Hippocampal formation (tissue), 2 donors: ENCODE results near the gene SPON1.
A peak's percentile ranks its signal among the peaks of the same experiment; 100 is the strongest.
"Not testable (repeated sequence)": the region's sequence is repeated elsewhere in the genome, so short reads cannot be mapped to it uniquely, and the experiment has no call there.

Experiments used
- DNase-seq, 2 donors: peaks; one replicate each; lab custom pipeline; 2025; lab: John Stamatoyannopoulos, UW

SPON1 gene

DNA sequence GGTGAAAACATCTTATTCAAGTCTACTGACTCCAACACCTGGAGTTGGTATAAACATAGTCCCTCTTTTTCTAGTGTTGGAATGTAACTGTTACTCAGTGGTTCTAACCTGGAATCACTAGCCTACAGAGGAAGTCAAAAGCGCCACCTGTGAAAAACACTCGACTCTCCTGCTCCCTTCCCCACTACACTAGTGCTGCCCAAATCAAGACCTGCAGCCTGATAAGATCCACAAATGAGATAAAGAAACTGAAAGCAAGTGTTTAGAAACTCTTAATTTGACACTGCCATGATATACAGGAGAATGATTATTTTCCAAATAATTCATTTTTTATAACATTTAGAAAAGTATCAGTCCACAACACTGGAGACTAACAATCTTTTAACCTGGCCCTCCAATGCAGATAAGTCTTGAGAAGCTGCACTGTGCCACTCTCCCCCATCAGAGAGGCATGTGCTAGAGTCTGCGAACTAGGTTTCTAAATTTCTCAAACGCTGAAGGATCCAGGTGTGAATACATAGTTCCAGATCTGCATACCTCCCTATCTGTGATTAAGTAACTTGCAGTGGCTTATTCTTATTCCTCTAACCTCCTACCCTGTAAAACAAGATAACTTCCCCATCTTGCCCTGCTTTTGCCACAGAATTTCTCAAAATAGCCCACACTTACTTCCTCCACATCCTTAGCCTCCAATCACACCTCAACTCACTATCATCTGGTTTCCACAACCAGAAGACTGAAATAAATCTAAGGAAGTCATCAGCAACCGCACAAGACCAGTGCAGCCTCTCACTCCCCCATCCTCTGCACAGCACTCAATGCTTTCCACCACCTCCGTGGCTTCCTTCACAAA, 308.4 kb downstream of the SPON1 start:
- peak in 1 of 2 donors; percentile 28 for DNase-seq

DNA sequence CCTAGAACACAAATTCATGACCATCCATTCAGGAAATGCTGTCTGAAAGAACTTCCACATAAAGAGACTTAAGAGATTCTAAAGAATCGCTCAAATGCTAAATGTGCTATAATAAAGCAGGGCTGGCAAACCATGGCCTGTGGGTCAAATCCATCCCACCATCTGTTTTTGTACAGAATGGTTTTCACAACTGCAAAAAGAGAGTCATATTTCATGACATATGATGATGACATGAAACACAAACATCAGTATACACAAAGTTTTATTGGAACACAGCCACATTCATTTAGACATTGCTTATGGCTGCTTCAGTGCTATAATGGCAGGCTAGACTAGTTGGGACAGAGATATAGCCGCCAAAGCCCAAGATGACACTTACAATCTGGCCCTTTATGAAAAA, 311.4 kb downstream of the SPON1 start:
- no peak for DNase-seq

DNA sequence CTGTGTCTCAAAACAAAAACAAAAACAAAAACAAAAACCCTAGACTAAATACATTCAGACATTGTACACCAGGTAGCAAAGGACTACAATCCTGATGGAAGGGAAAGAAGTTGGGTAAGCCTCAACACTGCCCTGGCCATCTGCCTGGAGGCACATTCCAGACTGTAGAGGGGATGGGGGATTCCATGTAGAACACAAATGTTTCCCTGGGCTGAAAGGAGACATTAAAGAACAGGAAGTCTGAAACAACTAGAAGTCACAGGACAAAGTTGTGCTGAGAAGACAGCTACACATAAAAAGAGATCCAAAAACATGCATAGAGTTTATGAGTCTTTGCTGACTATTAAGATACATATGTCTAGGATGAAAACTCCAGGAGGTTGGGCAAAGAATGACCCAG, 312.6 kb downstream of the SPON1 start:
- no peak for DNase-seq

DNA sequence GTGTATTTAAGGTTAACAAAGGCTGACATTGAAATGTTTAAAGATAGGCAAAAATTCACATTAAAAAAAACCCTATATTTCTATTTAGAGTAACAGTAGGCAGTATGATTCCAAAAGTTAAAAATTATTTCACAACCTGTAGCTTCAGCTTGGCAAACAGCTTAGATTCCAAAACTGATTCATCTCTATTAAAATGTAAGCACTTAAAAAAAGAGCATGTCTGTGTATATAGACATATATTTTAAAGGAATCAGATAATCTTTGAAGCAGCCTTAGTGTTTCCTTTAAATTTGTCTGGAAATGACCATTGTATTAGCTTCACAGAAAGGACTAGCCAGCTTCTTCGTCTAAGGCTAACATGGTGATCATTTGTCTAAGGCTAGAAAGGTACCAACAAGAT, 316.3 kb downstream of the SPON1 start:
- not testable (repeated sequence) for DNase-seq

DNA sequence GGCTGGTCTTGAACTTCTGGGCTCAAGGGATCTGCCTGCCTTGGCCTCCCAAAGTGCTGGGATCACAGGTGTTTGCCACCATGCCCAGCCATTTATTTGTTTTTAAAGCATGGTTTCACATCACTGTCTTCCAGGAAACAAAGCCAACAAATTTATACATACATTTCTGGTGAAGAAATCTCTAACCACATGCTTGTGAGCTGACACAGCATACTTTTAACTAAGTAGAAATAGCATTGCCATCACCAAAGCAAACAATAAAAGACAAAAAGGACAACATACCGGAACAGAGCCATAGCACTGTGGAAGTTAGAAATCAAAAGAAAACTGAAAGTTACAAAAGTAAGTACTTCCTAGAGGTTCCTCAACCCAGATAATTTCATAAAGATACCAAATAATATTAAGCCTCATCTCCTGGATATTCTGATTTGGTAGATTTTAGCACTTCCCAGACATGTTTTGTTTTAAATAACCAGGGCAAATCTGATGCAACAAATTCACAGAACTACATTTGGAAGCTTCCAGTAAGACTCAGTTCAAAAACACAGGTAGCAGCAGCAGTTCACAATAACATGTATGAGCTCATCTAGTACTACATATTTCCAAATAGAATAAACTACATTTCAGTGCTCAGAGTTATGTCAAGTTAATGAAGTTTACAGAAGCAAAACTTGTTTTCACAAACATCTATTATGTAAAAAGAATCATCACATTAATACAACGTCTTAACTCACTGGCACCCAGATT, 325.8 kb downstream of the SPON1 start:
- DNase-seq = no peak

DNA sequence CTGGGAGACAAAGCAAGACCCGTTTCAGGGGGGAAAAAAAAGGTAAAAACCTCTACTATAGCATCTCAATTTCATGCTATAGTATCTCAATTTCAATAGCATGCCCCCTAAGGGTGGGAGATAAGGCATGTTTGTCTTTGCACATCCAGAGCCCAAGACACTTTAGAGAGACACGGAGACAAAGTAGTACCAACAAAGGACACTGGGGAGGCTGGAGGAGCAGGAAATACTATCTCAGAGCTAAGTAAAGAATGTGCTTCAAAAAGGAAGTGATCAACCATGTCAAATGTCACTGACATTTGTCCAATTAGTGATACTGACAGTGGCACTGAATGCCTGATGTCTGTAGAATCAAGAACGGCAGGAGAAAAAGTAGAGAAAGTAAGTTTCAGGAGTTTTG, 327.9 kb downstream of the SPON1 start:
- DNase-seq = no peak

DNA sequence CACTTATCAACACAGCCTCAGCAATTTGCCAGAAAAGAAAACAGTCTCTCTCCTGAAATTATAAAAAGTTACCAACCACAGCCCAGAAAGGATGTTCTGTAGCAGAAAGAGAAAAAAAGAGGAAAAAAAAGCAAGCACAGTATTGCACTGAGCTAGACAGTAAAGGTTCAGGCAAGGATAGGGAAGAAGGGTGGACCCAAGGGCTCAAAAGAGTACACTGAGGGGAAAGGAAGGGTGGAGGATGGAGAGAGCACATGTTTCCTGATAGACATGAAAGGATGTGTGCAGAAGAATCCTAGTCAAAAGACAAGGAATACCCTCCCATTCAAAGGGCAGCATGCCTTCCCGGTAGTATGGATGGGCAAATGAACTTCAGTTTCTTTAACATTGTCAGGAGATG, 337.4 kb downstream of the SPON1 start:
- DNase-seq = no peak

DNA sequence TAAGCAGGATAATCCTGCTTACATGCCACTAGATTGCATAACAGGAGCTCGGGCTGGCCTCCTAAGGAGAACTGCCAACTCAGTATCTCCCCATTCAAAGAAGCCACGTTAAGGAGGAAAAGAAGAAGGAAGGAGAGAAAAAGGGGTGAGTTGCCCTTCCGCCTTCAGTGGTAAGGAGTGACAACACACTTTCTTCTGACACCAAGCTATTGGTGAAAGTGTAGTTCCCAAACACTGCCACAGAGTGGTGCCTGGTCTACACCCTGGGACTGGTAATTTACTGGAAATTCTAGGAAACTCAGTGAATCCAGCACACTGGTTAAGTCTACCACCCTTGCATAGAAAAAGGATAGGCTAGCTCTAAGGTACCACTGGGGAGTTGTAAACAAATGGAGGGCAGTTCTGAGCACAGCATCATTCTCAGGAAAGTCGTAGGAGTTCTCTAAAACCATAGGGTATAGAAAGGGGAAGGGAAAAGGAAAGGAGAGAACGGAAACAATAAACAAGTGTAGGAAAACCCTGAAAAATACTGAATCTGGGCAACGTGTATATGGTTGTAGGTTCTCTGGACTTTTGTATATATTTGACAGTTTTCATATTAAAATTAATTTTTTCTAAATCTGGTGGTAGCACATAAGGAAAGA, 338.3 kb downstream of the SPON1 start:
- peak; percentile 46 to 78 for DNase-seq

DNA sequence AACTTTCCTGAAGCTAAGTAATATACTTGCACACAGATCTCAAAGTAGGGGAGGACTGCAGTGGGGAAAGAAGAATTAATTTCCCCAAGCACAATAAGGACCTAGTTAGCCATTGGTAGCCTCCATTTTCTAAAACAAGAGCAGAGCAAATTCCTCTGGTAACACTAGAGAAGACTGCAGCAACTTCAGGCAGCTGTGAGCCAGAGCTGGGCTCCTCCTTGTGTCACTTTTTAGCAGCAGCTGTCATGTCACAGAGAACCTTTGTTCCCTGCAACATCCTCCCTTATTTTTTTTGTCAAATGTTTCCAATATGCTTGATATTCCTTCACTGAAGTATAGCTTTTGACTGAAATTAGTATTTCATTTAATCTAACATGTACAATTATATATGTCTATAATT, 342.1 kb downstream of the SPON1 start:
- no peak for DNase-seq

DNA sequence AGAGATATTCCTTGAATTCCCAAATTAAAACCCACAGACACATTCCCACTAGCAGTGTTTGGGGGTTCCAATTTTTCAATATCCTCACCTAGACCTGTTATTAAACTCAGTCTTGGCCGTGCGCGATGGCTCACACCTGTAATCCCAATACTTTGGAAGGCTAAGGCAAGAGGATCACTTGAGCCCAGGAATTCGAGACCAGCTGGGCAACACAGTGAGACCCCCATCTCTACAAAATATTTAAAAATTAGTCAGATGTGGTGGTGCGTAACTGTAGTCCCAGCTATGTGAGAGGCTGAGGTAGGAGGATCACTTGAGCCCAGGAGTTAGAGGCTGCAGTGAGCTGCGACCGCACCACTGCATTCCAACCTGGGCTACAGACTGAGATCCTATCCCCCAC, 343.1 kb downstream of the SPON1 start:
- no peak for DNase-seq

DNA sequence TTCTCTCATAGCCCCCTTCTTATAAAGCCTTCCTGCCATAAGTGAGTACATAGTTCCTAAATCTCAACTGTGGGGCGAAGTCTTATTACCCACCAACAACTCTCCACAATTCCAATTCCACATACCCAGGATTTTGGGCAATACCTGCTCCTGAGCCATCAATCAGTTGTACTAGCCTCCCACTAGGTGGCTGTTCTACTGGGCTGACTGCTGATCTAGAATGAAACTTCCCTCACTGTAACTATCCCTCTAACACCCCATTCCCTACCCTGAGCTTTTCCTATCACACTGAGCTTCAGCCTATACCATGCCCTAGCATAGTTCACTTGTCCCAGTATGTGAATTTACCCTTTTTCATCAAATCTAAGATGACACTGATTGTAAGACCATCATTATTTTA, 344.0 kb downstream of the SPON1 start:
- DNase-seq = no peak

DNA sequence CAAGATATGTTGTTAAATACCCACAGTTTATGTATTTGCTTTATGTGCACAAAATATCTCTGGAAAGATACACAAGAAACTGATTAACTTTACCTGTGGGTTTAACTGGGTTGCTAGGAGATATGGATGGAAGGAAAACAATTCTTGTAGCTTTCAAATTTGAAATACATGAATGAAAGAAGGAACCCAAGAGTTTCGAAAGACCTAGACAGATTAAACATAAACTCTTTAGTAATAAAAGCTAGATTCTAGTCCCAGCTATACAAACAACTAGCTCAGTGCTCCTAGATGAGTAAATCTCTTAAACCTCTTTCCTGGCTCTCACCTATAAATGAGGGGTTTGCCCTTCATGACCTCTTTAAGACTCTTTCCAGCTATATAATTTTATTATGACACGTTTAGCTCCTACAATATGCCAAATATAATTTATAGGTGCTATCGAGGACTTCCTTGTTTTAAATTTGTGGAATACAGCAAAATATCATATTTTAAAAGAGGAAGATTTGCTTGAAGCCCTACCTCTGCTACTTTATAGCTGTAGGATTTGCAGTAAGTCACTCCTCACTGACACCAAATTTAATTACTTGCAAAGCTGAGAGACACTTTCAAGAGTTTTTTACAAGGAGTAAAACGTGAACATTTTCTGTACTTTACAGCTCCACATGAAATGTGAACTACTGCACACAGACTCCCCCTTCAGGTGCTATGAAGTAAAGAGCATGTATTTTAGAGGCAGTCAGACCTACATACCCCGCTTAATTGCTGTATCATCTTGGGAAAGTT, 345.8 kb downstream of the SPON1 start:
- DNase-seq = no peak

DNA sequence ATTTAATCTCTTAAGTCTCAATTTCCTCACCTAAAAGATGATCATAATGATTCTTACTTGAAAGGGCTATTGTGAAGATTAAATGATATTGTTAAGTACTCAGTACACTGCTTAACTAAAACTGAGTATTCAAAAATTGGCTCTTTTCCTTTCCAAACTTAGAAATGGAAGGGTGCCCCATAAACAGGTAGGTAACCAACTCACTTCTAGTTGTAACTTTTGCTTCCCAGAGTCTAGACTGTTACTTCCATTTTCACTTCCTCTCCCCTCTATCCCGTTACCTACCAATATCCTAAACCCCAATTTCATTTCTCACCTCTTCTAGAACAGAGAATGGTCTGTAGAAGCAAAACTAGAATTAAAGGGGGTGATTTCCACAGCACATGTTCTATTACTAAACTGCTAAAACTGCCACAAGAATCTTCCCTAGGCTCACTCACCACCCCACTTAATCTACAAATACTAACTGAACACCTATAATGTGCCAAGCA, 346.4 kb downstream of the SPON1 start:
- no peak for DNase-seq

DNA sequence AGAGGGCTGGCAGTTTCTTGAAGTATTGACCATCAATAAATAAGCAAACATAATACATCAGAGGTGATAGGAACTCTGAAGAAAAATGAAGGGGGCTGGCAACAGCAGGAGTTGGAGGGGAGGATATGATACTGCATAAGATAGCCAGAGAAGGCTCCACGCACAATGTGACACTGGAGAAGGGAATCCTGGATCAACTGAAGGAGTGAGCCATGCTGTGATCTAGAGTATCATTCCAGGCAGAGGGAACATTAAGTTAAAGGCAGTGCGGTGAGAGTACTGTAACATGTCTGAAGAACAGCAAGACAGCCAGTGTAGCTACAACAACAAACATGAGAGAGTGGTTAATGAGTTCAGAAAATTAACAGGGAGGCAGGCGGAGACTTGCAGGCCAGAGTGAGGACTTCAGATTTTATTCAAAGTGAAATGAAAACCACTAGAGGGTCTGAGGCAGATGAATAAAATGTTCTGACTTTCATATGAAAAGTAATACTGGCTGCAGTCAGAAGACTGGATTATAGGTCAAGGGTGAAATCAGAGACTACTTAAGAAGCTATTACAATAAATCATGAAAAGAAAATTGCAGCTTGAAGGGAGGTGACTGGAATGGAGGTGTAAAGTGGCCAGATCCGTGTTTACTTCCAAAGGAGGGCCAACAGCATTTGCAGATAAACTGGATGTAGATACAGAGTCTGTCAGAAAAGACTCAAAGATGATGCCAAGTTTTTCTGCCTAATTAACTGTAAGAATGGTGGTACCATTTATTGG, 347.1 kb downstream of the SPON1 start:
- DNase-seq = no peak

DNA sequence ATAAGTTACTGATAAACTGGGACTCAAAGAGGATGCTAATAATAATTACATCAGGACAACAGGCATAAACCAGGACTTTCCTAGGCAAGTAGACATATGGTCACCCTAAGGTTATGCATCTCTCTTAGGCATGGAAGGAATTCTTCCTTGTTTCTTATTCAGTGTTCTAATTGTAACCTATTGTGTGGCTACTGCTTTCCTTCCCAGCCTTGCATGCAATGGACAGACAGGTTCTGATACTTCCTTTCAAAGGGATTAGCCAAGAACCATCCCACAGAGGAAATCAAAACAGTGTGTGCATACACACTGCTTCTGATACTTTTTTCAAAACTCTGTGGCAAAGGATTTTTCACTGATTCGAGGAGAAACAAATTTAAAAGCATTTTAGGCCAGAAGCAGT, 348.2 kb downstream of the SPON1 start:
- DNase-seq = no peak

DNA sequence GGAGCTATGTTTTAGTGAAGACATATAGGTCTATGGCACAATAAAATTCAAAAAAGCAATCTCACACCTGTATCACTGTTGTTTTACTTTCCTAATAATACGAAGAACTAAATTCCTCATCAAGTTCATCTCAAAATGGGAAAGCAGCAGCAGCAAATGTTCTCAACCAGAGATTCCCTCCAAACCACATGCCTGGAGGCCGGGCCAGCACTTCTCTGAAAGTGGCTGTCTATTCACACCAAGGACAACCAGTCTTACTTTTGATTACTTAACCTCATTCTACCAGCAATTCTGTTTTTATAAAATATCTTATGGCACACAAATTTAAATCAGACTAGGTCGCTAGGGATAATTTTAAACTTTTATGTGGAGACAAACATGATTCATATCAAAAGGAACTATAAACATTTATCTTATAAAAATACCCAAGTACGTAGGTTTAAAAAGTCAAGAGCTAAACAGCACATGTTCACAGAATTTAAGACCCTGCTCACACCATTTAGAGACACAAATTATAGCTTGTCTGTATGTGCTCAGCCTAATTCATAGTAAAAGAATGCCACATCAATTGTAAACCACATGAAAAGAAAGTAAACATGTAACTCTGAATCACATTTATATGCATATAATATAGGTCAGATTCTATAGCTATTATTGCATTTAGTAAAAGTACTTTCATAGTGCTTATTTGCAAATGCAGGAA, 350.4 kb downstream of the SPON1 start:
- DNase-seq = no peak

DNA sequence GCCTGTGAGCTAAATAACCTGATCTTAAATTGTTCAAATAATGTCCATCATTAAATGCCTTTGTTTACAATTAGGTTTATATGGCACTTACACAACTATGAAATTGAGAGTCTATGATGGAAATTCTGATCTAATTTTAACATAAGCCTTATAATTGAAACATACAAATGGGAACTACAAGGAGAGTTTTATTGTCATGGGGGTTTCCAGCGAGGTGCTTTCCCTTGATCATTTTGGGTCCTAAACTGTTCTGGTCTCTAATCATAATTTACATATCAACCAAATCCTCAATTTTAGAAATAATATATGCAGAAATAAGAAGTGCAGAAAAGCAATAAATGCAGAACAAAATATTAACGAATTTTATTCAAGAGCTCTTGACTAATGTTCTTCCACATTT, 351.6 kb downstream of the SPON1 start:
- DNase-seq = no peak

DNA sequence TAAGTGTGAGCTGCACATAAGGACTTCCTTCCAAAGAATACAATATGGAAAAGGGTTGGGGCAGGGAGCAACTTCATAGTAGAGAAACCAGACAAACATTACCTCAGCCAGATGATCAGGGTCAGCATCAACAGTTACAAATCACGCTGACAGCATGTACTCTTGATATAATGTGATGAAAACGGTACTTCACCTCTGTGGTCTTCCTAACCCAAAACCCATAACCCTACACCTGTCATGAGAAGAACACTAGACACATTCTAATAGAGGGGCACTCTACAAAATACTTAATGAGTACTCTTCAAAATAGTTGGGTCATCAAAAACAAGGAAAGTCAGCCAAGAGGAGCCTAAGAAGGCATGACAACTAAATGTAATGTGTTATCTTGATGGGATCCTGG, 352.6 kb downstream of the SPON1 start:
- DNase-seq = no peak
